DMS 273 (cell line): ENCODE data around the gene ELK1.

Source experiments
- DNase-seq: peaks from one replicate; lab custom pipeline; 2025; ENCODE audit not compliant: unreplicated experiment; lab: John Stamatoyannopoulos, UW

ELK1 gene

GRCh38 chrX:47646636-47647035 lies 3.7 kb downstream of the ELK1 start:
- DNase-seq, result no peak

GRCh38 chrX:47645530-47645929 lies 4.8 kb downstream of the ELK1 start:
- DNase-seq, result no peak

GRCh38 chrX:47644557-47645091 lies 5.7 kb downstream of the ELK1 start:
- peak; percentile 46 for DNase-seq

- peak; percentile 37 for DNase-seq
These were observed 6.4 kb downstream of the ELK1 start for GRCh38 chrX:47643926-47644325.

GRCh38 chrX:47638816-47639215 lies 11.5 kb downstream of the ELK1 start:
- DNase-seq, result no peak

- no peak for DNase-seq
These were observed 12.7 kb downstream of the ELK1 start for GRCh38 chrX:47637546-47638195.

- no peak for DNase-seq
These were observed 15.3 kb downstream of the ELK1 start for GRCh38 chrX:47634871-47635575.

- no peak for DNase-seq
These were observed 16.4 kb downstream of the ELK1 start for GRCh38 chrX:47633689-47634590.

GRCh38 chrX:47632666-47633065 lies 17.7 kb downstream of the ELK1 start:
- no peak for DNase-seq

GRCh38 chrX:47631676-47632075 lies 18.7 kb downstream of the ELK1 start:
- no peak for DNase-seq

GRCh38 chrX:47629419-47630200 lies 20.8 kb downstream of the ELK1 start, which contains the start of gene CFP:
CFP (minus strand) TSS chrX:47629930; CDS start chrX:47629844, 86 bp downstream.
- DNase-seq, result no peak

GRCh38 chrX:47628982-47629381 lies 21.4 kb downstream of the ELK1 start:
- DNase-seq, result peak; percentile 14

- no peak for DNase-seq
These were observed 25.0 kb downstream of the ELK1 start for GRCh38 chrX:47625365-47625764.

GRCh38 chrX:47623540-47624027 lies 26.8 kb downstream of the ELK1 start:
- peak; percentile 89 for DNase-seq

GRCh38 chrX:47621851-47622250 lies 28.5 kb downstream of the ELK1 start:
- no peak for DNase-seq

- no peak for DNase-seq
These were observed 30.1 kb downstream of the ELK1 start for GRCh38 chrX:47620303-47620685.

GRCh38 chrX:47619486-47620302 lies 30.7 kb downstream of the ELK1 start, which contains the start of gene SYN1:
SYN1 (minus strand) TSS chrX:47619857; CDS start chrX:47619728, 129 bp downstream.
- DNase-seq, result peak; percentile 92

- no peak for DNase-seq
These were observed 31.4 kb downstream of the ELK1 start for GRCh38 chrX:47618923-47619485.

GRCh38 chrX:47614618-47615017 lies 35.7 kb downstream of the ELK1 start:
- DNase-seq, result no peak
